ENCODE measurements around the gene RAMP3.
"Not testable (repeated sequence)": the region's sequence is repeated elsewhere in the genome, so short reads cannot be mapped to it uniquely, and the experiment has no call there.

The RAMP3 gene, protein sequence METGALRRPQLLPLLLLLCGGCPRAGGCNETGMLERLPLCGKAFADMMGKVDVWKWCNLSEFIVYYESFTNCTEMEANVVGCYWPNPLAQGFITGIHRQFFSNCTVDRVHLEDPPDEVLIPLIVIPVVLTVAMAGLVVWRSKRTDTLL

DNA sequence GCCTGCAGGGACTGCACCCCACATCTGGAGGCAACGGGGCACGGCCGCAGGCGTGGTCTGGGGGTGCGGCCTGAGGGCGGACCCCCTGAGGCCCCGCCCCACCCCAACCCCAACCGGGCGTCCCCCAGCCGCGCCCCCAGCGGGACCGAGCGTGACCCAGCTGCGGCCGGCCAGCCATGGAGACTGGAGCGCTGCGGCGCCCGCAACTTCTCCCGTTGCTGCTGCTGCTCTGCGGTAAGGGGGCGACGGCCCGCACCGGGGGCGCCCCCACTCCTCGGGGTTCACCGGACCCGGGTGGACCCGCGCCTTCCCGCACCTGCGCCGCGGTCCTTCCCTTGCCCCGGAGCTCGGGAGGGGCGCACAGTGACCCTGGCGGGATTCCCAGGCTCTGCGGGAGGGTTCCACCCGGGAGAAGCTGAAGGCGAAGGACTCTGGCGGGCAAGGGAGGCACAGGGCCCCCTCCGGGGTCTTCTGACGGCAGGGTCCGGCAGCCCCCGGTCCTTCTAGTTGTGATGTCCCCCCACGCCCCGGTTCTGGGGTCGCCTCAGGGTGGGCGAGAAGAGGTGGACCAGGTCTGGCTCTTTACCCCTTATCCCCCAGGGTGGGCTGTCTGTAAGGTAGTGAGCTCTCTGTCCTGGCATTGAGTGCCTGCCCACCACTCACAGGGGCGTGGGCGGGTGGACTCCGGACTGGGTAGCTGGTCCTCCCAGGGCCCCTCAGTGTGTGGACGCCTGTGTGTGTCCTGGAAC is at the start of gene RAMP3:
Gene RAMP3 (plus strand): TSS at position 139 of the 749 bp plus-strand sequence. CDS start 38 bp downstream, at position 177.
- peak; percentile 60 for DNase-seq (ENCODE audit: low spot score)

GRCh38 chr7:45108863-45109262 is 48.7 kb upstream of the RAMP3 start:
- no peak for DNase-seq (ENCODE audit: low spot score)

DNA sequence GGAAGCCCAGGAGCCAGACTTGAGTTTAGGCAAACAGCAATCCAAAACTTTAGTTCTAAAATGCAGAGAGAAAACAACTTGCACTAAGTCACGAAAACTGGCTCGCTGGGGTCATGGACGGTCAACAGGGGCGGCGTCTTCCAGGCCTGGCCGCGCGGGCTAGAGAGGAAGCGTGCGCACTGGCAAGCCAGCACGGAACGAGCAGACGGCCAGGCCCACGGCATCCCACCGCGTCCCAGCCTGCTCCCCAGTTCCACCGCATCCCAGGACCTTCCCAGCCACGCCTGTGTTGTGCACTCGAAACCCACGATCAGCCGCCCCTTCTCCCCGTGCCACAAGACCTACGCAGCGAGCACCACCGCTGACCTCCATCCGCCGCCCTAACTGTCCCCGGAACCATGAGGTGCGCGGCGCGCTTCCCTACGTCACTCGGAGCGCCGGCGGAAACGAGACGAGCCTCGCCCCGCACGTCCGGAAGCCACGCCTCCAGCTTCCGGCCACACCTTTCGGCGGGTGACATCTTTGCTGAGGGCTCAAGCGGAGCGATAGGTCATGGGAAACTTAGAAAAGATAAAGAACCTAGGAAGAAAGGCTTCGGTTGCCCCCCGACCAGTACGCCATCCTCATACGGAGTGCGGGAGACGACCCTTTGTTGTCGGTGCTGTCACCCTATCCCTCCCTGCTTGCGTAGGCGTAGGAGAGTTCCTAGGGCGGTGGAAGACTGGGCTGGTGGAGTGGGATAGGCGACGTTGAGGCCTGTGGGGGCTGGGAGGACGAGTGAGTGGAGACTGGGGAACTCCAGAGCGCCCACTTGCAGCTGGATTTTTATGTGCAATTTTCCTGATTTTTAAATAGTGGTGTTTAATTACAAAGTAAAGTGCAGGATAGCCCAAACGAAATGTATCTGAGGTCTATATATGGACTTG is 46.0 kb upstream of the RAMP3 start, which contains the start of gene TBRG4:
Gene TBRG4 (minus strand): TSS at position 400 of the 926 bp plus-strand sequence. CDS start 2,460 bp downstream, outside the sequence.
- DNase-seq (ENCODE audit: low spot score), result peak; percentile 96

- no peak for DNase-seq (ENCODE audit: low spot score)
Measured at GRCh38 chr7:45112648-45113047, 44.9 kb upstream of the RAMP3 start.

DNA sequence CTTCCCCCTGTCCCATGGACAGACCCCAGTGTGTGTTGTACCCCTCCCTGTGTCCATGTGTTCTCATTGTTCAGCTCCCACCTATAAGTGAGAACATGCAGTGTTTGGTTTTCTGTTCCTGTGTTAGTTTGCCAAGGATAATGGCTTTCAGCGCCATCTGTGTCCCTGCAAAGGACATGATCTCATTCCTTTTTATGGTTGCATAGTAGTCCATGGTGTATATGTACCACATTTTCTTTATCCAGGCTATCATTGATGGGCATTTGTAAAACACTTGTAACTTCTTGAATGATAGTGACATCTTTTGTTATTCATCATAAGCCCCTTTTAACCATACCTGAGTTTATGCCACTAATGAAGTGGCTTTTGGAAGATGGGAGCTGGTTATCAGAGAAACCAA is 43.3 kb upstream of the RAMP3 start:
- not testable (repeated sequence) for DNase-seq (ENCODE audit: low spot score)

DNA sequence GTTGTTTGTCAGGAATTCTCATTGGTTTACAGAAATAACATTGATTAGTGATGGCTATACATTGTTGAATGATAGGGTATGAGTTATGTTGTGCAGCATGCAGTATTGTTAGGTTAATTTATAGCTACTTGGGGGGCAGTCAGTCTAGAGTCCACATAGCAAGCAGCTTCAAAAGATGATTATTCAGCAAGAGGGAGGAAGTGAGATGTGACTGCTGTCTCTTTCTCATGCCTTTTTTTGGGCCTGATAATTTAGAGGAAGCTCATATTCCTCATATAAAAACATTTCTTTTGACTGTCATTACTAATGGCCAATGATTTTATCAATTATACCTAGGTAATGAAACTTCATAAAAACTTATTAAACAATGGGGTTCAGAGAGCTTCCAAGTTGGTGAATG is 42.7 kb upstream of the RAMP3 start:
- DNase-seq (ENCODE audit: low spot score), result no peak

- DNase-seq (ENCODE audit: low spot score), result no peak
Measured at GRCh38 chr7:45116048-45116447, 41.5 kb upstream of the RAMP3 start.

- DNase-seq (ENCODE audit: low spot score), result no peak
Measured at GRCh38 chr7:45117582-45117981, 40.0 kb upstream of the RAMP3 start.

- no peak for DNase-seq (ENCODE audit: low spot score)
Measured at GRCh38 chr7:45118292-45118691, 39.3 kb upstream of the RAMP3 start.

- DNase-seq (ENCODE audit: low spot score), result no peak
Measured at GRCh38 chr7:45118889-45119331, 38.7 kb upstream of the RAMP3 start.

- no peak for DNase-seq (ENCODE audit: low spot score)
Measured at GRCh38 chr7:45119550-45119949, 38.0 kb upstream of the RAMP3 start.

- DNase-seq (ENCODE audit: low spot score), result no peak
Measured at GRCh38 chr7:45122975-45123860, 34.4 kb upstream of the RAMP3 start.

DNA sequence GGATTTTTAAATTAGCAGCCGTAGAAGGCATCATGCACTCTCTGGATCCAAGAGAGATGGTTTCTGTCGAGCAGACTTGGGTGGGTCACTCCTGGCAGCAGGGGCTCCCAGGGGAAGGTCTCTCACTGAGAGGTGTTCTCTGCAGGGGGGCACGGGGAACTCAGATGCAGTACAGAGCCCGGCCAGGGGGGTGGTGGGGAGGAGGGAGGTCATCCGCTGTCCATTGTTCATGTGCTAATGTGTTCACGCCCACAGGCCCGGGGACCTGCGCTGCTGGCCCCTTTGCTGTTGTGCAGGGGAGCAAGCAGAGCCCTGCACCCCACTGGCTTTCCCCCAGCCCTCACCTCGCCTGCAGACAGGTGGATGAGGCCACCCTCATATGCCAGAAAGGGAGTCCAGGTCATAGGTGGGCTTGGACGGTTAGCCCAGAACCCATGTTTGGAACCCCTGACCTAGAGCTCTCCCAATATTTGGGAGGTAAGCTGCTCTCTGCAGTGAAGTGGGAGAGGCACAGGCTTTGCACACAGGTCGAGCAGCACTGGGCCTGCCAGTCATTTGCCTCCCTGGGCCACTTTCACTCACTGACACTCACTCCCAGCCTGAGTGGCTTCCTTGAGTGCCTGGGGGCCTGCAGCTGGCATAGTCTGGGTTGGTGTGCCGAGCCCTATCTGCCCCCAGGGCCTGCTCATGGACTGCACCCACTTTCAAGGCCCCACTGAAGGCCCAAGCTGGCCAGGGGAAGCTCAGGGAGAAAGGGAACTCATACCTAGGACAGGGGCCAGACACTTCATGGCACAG is 33.5 kb upstream of the RAMP3 start:
- no peak for DNase-seq (ENCODE audit: low spot score)

DNA sequence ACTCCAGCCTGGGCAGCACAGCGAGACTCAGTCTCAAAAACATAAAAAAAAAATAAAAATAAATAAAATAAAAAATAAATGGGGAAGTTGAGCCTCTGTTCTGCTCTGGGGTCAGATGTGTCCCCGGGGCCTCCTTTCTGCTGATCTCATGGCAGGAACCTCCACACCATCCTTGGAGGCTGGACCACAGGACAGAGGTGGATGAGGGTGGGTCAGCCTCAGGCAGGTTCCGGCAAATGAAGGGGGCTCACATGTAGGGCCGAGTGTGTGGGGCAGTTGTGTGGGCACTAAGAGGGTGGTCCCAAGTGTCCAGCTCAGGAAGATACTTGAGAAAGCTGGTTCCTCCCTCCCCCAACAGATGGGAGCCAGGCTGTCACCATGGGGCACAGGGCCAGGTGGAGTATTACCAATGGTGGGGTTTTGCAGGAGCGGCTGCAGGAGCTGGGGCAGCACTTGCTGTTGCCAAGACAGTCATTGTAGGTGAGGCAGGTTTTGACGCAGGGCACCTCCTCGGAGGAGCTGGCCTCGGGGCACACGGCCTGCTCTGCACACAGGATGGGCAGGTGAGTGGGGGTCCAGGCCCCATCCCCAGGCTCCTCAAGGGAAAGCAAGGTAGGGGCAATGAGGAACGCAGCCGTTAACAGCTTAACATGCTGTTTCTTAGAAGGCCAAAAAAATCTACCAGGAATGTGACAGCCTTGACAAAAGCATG is 32.2 kb upstream of the RAMP3 start:
- no peak for DNase-seq (ENCODE audit: low spot score)

DNA sequence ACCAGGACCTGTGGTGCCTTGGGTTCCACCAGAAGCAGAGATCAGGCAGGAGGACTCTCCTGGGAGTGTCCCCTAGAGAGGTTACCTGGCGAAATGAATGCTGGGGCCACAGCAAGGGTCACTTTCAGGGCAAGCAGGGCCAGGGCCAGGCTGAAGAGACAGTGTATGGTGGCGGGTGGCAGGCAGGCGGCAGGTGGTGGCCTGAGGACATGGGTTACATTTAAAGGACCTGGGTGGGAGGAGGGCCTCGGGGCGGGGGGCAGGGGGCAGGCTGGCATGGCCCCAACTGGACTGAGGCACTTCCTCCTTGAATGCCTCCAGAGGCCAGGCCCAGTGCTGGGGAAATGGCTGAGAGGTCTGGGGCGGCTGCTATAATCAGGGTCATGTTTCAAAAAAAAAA is 31.4 kb upstream of the RAMP3 start:
- DNase-seq (ENCODE audit: low spot score), result no peak

DNA sequence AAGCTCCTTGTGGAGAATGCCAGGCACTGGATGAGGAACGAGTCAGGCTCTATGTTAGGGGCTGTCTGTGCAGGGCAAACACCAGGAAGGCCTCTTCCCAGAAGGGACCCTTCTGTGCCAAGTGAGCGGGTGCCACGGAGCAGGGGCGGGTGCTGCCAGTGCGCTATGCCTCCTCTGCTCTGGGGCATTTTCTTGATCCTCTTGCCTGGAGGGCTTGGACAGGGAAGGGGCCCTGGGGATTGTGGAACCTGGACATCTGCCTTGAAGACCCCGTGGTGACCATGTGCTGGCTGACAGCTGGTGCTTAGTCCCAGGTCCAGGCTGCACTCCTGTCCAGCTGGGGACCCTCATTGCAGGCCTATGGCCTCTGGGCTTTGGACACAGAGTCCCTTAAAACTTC is 30.7 kb upstream of the RAMP3 start:
- DNase-seq (ENCODE audit: low spot score), result no peak

DNA sequence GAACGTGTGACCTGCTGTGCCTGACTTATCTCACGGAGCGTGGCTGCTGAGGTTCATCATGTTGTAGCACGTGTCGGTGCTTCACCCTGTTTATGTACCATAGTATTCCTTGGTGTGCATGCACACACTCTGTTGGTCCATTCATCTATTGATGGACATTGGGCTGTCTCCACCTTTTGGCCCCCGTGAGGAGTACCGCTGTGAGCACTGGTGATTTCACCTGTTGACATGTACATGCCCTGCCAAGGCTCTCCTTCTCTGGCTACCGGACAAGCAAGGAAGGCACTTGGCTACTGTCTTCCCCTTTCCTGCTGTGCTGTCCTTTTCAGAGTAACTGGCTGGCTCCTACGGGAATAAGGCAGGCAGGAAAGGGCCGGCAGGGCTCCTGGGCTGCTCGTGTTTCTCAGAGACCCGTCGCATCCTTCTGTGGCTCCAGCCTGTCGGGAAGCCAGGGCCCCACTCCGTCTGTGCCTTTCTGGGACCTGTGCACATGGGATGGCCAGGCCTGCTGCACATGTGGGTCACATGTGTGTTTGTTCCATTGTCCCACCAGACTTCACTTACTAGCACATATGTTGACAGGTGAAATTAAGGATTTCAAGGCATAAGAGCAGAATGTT is 28.3 kb upstream of the RAMP3 start:
- DNase-seq (ENCODE audit: low spot score), result no peak

DNA sequence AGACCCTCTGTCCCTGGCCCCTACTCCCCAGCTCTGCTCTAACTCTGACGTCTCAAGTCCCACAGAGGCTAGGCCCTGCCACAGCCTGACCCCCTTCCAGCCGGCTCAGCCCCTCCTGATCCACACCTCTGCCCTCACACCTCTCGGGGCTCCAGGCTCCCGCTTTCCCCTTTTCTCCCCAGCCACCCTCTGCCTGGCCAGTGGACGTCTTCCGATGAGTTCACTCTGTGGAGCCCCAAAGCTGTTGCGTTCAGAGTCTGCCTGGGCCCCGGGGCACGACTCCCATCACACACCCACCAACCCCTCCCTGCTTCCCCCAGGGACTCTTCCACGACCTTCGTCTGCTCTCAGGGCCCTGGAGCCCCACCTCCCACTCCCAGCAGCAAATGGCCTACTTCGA is 27.7 kb upstream of the RAMP3 start:
- no peak for DNase-seq (ENCODE audit: low spot score)

DNA sequence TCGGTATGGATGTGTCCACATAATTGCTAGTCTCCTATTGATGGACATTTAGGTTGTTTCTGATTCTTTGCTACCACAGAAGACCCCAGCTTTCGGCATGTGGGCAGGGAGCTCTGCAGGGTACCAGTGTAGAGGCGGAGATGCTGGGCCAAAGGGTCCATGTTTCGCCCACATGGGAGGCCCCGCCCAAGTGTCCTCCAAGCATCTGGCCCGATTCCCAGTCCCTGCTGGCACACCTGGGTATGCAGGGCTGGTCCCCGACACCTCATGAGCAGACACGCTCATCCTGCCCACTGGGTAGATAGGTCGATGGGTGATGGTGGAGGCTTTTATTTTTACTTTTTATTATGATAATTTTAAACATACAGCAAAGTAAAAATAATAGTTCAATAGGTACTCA is 26.7 kb upstream of the RAMP3 start:
- DNase-seq (ENCODE audit: low spot score), result no peak

DNA sequence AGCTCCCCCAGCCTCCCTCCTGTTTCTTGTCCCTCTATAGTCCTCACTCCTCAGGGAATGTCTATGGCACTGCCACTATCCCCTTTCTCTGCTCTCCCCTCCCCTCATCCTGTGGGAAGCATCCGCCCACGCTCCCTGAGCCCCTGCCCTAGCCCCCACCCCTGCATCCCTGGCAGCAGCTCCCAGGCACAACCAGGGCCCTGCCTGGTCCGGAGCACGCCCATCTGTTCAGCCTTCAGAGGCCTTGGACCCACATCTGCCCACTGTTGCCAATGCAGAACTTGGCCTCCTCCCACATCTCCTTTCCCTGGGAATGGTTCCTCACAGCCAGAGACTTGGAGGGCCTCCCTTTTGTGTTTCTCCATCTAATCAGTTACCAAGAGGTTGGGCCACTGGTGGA is 25.7 kb upstream of the RAMP3 start:
- DNase-seq (ENCODE audit: low spot score), result no peak
